CD4-positive, alpha-beta T cell treated with Interleukin-6 for 4 hours (primary cell): ENCODE results near the gene HDC.

ENCODE experiments used
- DNase-seq: peaks from one replicate; pipeline ENCODE4 v3.0.0-alpha.2; 2020; ENCODE audit warnings: mixed read lengths

Gene HDC

GRCh38 chr15:50222181-50222580 is 43.3 kb downstream of the HDC start:
- DNase-seq, result no peak

- DNase-seq, result no peak
Measured at GRCh38 chr15:50219820-50220219, 45.7 kb downstream of the HDC start.

- no peak for DNase-seq
Measured at GRCh38 chr15:50218691-50219090, 46.8 kb downstream of the HDC start.

GRCh38 chr15:50218291-50218690 is 47.2 kb downstream of the HDC start:
- DNase-seq, result no peak

- no peak for DNase-seq
Measured at GRCh38 chr15:50210462-50211157, 54.9 kb downstream of the HDC start.

- no peak for DNase-seq
Measured at GRCh38 chr15:50209809-50210208, 55.7 kb downstream of the HDC start.

GRCh38 chr15:50206020-50206419 is 59.5 kb downstream of the HDC start:
- DNase-seq, result no peak

- DNase-seq, result no peak
Measured at GRCh38 chr15:50202003-50202402, 63.5 kb downstream of the HDC start.

- no peak for DNase-seq
Measured at GRCh38 chr15:50192926-50193620, 72.5 kb downstream of the HDC start.

GRCh38 chr15:50192164-50192563 is 73.4 kb downstream of the HDC start:
- DNase-seq, result no peak
